ENCODE measurements around the gene DDIT4.
"Not testable (repeated sequence)": the region's sequence is repeated elsewhere in the genome, so short reads cannot be mapped to it uniquely, and the experiment has no call there.

The DDIT4 gene

GRCh38 chr10:72273410-72274212 is at the start of gene DDIT4:
Gene DDIT4 (plus strand): TSS chr10:72273924. CDS start chr10:72274217, 293 bp downstream.
- peak; percentile 92 to 97 for DNase-seq (ENCODE audit: low read depth in 1 of 2, low spot score in 1 of 2)

- DNase-seq (ENCODE audit: low read depth in 1 of 2, low spot score in 1 of 2): not testable (repeated sequence)
Measured at GRCh38 chr10:72224191-72224590, 49.5 kb upstream of the DDIT4 start.

- no peak for DNase-seq (ENCODE audit: low read depth in 1 of 2, low spot score in 1 of 2)
Measured at GRCh38 chr10:72226418-72227027, 47.2 kb upstream of the DDIT4 start.

GRCh38 chr10:72227826-72228225 is 45.9 kb upstream of the DDIT4 start:
- DNase-seq (ENCODE audit: low read depth in 1 of 2, low spot score in 1 of 2): no peak

GRCh38 chr10:72228318-72228751 is 45.4 kb upstream of the DDIT4 start:
- no peak for DNase-seq (ENCODE audit: low read depth in 1 of 2, low spot score in 1 of 2)

GRCh38 chr10:72229261-72230251 is 44.2 kb upstream of the DDIT4 start:
- DNase-seq (ENCODE audit: low read depth in 1 of 2, low spot score in 1 of 2): no peak

GRCh38 chr10:72233621-72234020 is 40.1 kb upstream of the DDIT4 start:
- DNase-seq (ENCODE audit: low read depth in 1 of 2, low spot score in 1 of 2): no peak

GRCh38 chr10:72234560-72235095 is 39.1 kb upstream of the DDIT4 start:
- DNase-seq (ENCODE audit: low read depth in 1 of 2, low spot score in 1 of 2): no peak

GRCh38 chr10:72235544-72236279 is 38.0 kb upstream of the DDIT4 start:
- no peak for DNase-seq (ENCODE audit: low read depth in 1 of 2, low spot score in 1 of 2)

GRCh38 chr10:72238392-72239175 is 35.1 kb upstream of the DDIT4 start:
- no peak for DNase-seq (ENCODE audit: low read depth in 1 of 2, low spot score in 1 of 2)

- no peak for DNase-seq (ENCODE audit: low read depth in 1 of 2, low spot score in 1 of 2)
Measured at GRCh38 chr10:72239409-72239808, 34.3 kb upstream of the DDIT4 start.

GRCh38 chr10:72240371-72240770 is 33.4 kb upstream of the DDIT4 start:
- no peak for DNase-seq (ENCODE audit: low read depth in 1 of 2, low spot score in 1 of 2)

GRCh38 chr10:72241691-72242252 is 32.0 kb upstream of the DDIT4 start:
- DNase-seq (ENCODE audit: low read depth in 1 of 2, low spot score in 1 of 2): no peak

GRCh38 chr10:72242675-72243074 is 31.0 kb upstream of the DDIT4 start:
- no peak for DNase-seq (ENCODE audit: low read depth in 1 of 2, low spot score in 1 of 2)

- DNase-seq (ENCODE audit: low read depth in 1 of 2, low spot score in 1 of 2): no peak
Measured at GRCh38 chr10:72243822-72244437, 29.8 kb upstream of the DDIT4 start.

- no peak for DNase-seq (ENCODE audit: low read depth in 1 of 2, low spot score in 1 of 2)
Measured at GRCh38 chr10:72244573-72245038, 29.1 kb upstream of the DDIT4 start.

- DNase-seq (ENCODE audit: low read depth in 1 of 2, low spot score in 1 of 2): no peak
Measured at GRCh38 chr10:72245949-72246525, 27.7 kb upstream of the DDIT4 start.

GRCh38 chr10:72248468-72249151 is 25.1 kb upstream of the DDIT4 start:
- peak; percentile 28 to 63 for DNase-seq (ENCODE audit: low read depth in 1 of 2, low spot score in 1 of 2)
